Breast epithelium (tissue), 3 donors: ENCODE measurements around the gene CHMP4B.

Experiments
- POLR2AphosphoS5 ChIP-seq, 3 donors: sonication (generic); formaldehyde crosslinking; IDR thresholded peaks; one replicate each; pipeline ENCODE4 v1.6.1; 2017; ENCODE audit warnings: antibody characterized with exemption in 3 of 3
- TF ChIP-seq, protein P1 (sequence below), 3 donors: fragments of 450-650 bp; IDR thresholded peaks; one replicate each; pipeline ENCODE4 v1.5.1; 2016 to 2017; ENCODE audit warnings: antibody characterized with exemption in 3 of 3, mild to moderate bottlenecking in 3 of 3, moderate library complexity in 3 of 3

DNA sequence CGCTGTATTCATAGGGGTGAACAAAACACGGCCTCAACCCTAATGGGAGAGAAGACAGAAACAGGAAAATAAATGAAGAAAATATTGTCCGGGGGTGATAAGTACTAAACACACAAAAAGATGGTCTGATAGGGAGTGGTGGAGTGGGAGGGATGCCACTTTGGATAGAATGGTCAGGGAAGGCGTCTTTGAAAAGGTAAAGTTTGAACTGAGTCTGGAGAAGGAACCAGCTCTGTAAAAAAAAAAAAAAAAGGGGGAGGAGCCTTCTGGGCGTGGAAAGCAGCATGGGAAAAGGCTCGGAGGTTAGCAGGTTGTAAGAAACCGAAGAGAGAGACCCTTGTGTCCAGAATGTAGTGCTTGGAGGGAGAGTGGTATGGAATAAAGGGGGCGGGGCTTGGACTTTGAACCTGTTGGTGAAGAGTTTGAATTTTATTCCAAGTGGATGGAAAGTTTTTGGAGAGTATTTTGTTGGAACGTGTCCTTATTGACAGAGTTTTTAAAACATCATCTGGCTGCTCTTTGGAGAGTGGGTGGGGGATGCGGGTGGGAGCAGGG lies 1.8 kb downstream of the CHMP4B start:
- TF ChIP-seq, protein P1, sequence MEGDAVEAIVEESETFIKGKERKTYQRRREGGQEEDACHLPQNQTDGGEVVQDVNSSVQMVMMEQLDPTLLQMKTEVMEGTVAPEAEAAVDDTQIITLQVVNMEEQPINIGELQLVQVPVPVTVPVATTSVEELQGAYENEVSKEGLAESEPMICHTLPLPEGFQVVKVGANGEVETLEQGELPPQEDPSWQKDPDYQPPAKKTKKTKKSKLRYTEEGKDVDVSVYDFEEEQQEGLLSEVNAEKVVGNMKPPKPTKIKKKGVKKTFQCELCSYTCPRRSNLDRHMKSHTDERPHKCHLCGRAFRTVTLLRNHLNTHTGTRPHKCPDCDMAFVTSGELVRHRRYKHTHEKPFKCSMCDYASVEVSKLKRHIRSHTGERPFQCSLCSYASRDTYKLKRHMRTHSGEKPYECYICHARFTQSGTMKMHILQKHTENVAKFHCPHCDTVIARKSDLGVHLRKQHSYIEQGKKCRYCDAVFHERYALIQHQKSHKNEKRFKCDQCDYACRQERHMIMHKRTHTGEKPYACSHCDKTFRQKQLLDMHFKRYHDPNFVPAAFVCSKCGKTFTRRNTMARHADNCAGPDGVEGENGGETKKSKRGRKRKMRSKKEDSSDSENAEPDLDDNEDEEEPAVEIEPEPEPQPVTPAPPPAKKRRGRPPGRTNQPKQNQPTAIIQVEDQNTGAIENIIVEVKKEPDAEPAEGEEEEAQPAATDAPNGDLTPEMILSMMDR (IDR thresholded peaks at IDR 0.05): no peak
- TF ChIP-seq POLR2AphosphoS5 (IDR thresholded peaks at IDR 0.05): no peak
